Measurements from ENCODE around the gene ID1. TPM values are rescaled to one million over a fixed set of nuclear protein-coding genes. Genes with fewer than 3 reads are reported as not detected.

The ID1 gene
- total and polyA plus RNA-seq, 2 of the 13 experiments (the other 11 are each of a cell fraction or from before 2014, with no cell fraction given) = 320 to 419 TPM

DNA sequence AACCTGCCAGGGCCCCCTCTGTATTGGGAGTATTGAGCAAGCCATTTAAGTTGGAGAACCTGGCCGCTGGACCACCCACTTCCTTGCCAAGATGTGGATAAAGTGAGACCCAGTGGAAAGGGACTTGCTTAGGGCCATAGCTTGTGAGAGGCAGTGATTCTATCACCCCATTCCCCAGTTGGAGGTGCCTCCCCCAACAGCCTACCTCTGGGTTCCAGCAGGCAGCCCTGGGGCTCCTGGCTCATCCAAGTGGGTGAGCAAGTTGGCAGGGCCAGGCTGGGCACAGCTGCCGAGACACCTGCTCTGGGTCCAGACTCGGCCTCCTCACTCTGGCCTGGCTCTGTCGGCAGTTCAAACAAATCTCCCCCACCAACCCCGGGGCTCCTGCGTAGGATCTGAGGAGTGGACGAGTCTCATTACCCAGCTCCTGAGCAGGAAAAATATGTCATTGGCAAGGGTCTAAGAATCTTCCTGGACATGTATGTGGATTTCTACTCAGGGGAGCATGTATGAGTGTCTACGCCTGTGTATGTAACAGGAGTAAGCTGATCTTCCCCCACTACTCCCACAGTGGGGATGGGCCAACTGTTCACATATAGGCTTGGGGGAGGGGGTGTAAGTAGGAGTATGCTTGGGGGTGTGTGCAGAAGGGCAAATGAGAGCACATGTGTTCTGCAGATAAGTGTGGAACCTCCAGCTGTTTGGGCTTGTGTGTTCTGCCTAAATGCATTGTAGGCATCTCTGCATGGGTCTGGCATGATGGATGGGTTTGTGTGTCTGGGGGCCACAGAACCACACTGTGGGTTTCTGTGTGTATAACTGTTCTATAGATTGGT lies 1.9 kb downstream of the ID1 start (continued):
- TF ChIP-seq, protein P1, sequence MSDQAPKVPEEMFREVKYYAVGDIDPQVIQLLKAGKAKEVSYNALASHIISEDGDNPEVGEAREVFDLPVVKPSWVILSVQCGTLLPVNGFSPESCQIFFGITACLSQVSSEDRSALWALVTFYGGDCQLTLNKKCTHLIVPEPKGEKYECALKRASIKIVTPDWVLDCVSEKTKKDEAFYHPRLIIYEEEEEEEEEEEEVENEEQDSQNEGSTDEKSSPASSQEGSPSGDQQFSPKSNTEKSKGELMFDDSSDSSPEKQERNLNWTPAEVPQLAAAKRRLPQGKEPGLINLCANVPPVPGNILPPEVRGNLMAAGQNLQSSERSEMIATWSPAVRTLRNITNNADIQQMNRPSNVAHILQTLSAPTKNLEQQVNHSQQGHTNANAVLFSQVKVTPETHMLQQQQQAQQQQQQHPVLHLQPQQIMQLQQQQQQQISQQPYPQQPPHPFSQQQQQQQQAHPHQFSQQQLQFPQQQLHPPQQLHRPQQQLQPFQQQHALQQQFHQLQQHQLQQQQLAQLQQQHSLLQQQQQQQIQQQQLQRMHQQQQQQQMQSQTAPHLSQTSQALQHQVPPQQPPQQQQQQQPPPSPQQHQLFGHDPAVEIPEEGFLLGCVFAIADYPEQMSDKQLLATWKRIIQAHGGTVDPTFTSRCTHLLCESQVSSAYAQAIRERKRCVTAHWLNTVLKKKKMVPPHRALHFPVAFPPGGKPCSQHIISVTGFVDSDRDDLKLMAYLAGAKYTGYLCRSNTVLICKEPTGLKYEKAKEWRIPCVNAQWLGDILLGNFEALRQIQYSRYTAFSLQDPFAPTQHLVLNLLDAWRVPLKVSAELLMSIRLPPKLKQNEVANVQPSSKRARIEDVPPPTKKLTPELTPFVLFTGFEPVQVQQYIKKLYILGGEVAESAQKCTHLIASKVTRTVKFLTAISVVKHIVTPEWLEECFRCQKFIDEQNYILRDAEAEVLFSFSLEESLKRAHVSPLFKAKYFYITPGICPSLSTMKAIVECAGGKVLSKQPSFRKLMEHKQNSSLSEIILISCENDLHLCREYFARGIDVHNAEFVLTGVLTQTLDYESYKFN (CRISPR knock-in tag; conservative IDR thresholded peaks at IDR 0.05) = peak; percentile 57; the same call in 1 of the 2 replicates
- TF ChIP-seq FOSL2 (CRISPR knock-in tag; IDR thresholded peaks at IDR 0.05) (peak; percentile 69), RORA (CRISPR knock-in tag; IDR thresholded peaks at IDR 0.05) (no peak), MTF1 (CRISPR knock-in tag; IDR thresholded peaks at IDR 0.05) (peak; percentile 22; the same call in 1 of the 2 replicates), ZNF10 (CRISPR knock-in tag; IDR thresholded peaks at IDR 0.05; ENCODE audit: borderline replicate concordance, low read depth) (no peak), ZNF432 (CRISPR knock-in tag; IDR thresholded peaks at IDR 0.05; ENCODE audit: borderline replicate concordance) (no peak), ZNF468 (CRISPR knock-in tag; IDR thresholded peaks at IDR 0.05) (peak; percentile 84; the same call in 1 of the 2 replicates), NBN (conservative IDR thresholded peaks at IDR 0.05) (no peak), POGZ (CRISPR knock-in tag; IDR thresholded peaks at IDR 0.05) (no peak; the same call in 1 of the 2 replicates), ZNF724P (CRISPR knock-in tag; IDR thresholded peaks at IDR 0.05; ENCODE audit: borderline replicate concordance) (peak; percentile 94), PRMT3 (CRISPR knock-in tag; IDR thresholded peaks at IDR 0.05; ENCODE audit: borderline replicate concordance, low read depth) (peak; percentile 54), PHB2 (IDR thresholded peaks at IDR 0.05; ENCODE audit: partially characterized antibody) (no peak), PLRG1 (conservative IDR thresholded peaks at IDR 0.05) (no peak), HES4 (CRISPR knock-in tag; IDR thresholded peaks at IDR 0.05; ENCODE audit: borderline replicate concordance) (peak; percentile 86; the same call in 1 of the 2 replicates), CEBPB (IDR thresholded peaks at IDR 0.05; ENCODE audit: borderline replicate concordance, low read depth, low read length) (0 out of 2 replicates have a peak, but pooled peaks have one; percentile 10)
- TF ChIP-seq, protein P2, sequence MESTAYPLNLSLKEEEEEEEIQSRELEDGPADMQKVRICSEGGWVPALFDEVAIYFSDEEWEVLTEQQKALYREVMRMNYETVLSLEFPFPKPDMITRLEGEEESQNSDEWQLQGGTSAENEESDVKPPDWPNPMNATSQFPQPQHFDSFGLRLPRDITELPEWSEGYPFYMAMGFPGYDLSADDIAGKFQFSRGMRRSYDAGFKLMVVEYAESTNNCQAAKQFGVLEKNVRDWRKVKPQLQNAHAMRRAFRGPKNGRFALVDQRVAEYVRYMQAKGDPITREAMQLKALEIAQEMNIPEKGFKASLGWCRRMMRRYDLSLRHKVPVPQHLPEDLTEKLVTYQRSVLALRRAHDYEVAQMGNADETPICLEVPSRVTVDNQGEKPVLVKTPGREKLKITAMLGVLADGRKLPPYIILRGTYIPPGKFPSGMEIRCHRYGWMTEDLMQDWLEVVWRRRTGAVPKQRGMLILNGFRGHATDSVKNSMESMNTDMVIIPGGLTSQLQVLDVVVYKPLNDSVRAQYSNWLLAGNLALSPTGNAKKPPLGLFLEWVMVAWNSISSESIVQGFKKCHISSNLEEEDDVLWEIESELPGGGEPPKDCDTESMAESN (CRISPR knock-in tag; conservative IDR thresholded peaks at IDR 0.05) = peak; percentile 78
- TF ChIP-seq, protein P3, sequence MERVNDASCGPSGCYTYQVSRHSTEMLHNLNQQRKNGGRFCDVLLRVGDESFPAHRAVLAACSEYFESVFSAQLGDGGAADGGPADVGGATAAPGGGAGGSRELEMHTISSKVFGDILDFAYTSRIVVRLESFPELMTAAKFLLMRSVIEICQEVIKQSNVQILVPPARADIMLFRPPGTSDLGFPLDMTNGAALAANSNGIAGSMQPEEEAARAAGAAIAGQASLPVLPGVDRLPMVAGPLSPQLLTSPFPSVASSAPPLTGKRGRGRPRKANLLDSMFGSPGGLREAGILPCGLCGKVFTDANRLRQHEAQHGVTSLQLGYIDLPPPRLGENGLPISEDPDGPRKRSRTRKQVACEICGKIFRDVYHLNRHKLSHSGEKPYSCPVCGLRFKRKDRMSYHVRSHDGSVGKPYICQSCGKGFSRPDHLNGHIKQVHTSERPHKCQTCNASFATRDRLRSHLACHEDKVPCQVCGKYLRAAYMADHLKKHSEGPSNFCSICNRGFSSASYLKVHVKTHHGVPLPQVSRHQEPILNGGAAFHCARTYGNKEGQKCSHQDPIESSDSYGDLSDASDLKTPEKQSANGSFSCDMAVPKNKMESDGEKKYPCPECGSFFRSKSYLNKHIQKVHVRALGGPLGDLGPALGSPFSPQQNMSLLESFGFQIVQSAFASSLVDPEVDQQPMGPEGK (CRISPR knock-in tag; IDR thresholded peaks at IDR 0.05) = peak; percentile 90
- TF ChIP-seq, protein P4, sequence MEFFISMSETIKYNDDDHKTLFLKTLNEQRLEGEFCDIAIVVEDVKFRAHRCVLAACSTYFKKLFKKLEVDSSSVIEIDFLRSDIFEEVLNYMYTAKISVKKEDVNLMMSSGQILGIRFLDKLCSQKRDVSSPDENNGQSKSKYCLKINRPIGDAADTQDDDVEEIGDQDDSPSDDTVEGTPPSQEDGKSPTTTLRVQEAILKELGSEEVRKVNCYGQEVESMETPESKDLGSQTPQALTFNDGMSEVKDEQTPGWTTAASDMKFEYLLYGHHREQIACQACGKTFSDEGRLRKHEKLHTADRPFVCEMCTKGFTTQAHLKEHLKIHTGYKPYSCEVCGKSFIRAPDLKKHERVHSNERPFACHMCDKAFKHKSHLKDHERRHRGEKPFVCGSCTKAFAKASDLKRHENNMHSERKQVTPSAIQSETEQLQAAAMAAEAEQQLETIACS (CRISPR knock-in tag; IDR thresholded peaks at IDR 0.05) = 0 out of 2 replicates have a peak, but pooled peaks have one; percentile 28
- TF ChIP-seq, protein P5, sequence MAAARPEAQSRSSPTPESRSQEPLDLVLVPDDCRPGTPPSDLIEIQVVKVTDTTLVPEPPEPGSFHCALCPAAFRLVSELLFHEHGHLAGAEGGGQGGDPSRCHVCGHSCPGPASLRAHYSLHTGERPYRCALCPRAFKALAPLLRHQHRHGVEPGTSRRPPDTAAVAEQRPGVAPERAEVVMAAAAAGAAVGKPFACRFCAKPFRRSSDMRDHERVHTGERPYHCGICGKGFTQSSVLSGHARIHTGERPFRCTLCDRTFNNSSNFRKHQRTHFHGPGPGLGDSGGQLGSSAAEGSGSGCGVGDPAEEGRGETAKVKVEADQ (CRISPR knock-in tag; IDR thresholded peaks at IDR 0.05; ENCODE audit: borderline replicate concordance) = no peak

All from HepG2 (cell line).